Mesangial cell (primary cell): Measurements from ENCODE around the gene GPAM. TPM values are rescaled to one million over a fixed set of nuclear protein-coding genes. Genes with fewer than 3 reads are reported as not detected.

Experiments used
- total RNA-seq: library from RNA; depleted of rRNA; stranded (reverse); fragments of >200 nt; gene quantifications from 2 replicates; pipeline ENCODE4 v1.2.3, GENCODE V29; 2015

GPAM gene
- 4.6 and 5.1 TPM in 2 replicates for total RNA-seq

DNA sequence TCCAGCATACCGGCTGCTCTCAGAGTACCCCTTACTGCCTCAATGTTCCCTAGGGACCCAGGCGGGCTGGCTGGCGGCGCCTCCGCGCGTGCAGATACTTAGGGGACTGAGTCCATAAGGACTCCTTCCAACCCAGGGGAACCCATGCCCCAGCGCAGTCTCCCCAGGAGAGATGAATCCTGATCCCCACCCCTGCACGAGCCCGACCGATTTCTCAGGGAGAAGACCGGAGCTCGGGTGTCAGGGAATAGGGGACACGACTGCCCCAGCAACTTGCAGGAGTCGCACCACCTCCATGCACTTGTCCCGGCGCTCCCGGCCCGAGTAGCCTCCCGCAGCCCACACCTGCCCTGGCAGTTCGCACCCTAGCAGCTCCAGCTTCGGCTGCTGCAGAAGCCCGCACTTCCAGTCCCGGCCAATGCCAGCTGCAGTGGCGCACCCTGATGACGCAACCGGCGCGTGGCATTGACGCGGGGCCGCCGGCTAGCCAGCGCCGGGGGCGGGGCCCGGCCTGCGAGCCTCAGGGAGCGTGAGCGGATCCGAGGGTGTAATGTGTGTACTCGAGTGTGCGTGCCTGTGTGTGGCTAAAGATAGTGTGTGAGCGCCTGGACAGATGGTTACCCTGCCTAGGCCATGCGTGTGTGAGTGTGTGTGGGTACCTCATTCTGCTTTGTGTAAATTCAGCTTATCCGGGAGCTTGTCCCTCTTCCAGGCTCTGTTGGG is at the start of gene GPAM:
Gene GPAM, minus strand, starts transcription at position 437 of the 723 bp plus-strand sequence. CDS start 1,981 bp downstream, outside the sequence.

Other genes starting within 250 kb of the GPAM start
- not detected in 2 replicates for gene TECTB, start 99.6 kb upstream of the GPAM start, total RNA-seq
- gene ACSL5, start 190.4 kb upstream of the GPAM start, total RNA-seq, result 0.13 and 0.16 TPM in 2 replicates